AG04449 (cell line): ENCODE measurements around the gene CADM1.

ENCODE experiments used
- CTCF ChIA-PET: fragments of 350-600 bp; formaldehyde crosslinking; extraction: SDS; loops from one replicate; lab custom pipeline; 2021; ENCODE audit warnings: antibody characterized with exemption; lab: Yijun Ruan, JAX
- POLR2A ChIA-PET: fragments of 400-600, 350-600 bp; formaldehyde crosslinking; extraction: SDS; loops from one replicate; lab custom pipeline; 2020; ENCODE audit warnings: antibody characterized with exemption, inconsistent platforms; lab: Yijun Ruan, JAX
- DNase-seq: peaks from one replicate; pipeline ENCODE4 v3.0.0-alpha.2; 2010; ENCODE audit warnings: low read depth, low spot score
- H3K4me3 ChIP-seq: 2 replicates; pipeline ENCODE4 v1.5.1; 2011; ENCODE audit warnings: low read depth, mild to moderate bottlenecking, control low read depth, low read length
- CTCF ChIP-seq: IDR thresholded peaks from one replicate; pipeline ENCODE4 v1.5.1; 2011; ENCODE audit warnings: mild to moderate bottlenecking, moderate library complexity, low read length, control low read depth, inconsistent platforms; ENCODE audit not compliant: insufficient read depth; ENCODE audit errors: missing control alignments

CADM1 gene

GRCh38 chr11:115168229-115168671 lies 336.0 kb downstream of the CADM1 start:
- H3K4me3 ChIP-seq: no peak overlapping the region
- DNase-seq: no peak
- ChIA-PET POLR2A (no interaction called here), CTCF (interaction anchor here (0.7 to 3.5 kb wide), 8 partner anchors 8 to 68 kb away, joined by 3 to 27 read pairs (median 3); no protein-coding TSS in a partner anchor)
- no peak for TF ChIP-seq CTCF

GRCh38 chr11:115167456-115167855 lies 336.8 kb downstream of the CADM1 start:
- ChIA-PET POLR2A (no interaction called here), CTCF (interaction anchor here (1.1 to 3.5 kb wide), 3 partner anchors 13 to 27 kb away, joined by 3 to 27 read pairs (median 7); no protein-coding TSS in a partner anchor)
- H3K4me3 ChIP-seq: no peak overlapping the region
- no peak for TF ChIP-seq CTCF
- DNase-seq: no peak

GRCh38 chr11:115166820-115167219 lies 337.4 kb downstream of the CADM1 start:
- ChIA-PET POLR2A (no interaction called here), CTCF (interaction anchor here (1.1 to 3.5 kb wide), 3 partner anchors 13 to 26 kb away, joined by 3 to 27 read pairs (median 7); no protein-coding TSS in a partner anchor)
- no peak for TF ChIP-seq CTCF
- DNase-seq: no peak
- H3K4me3 ChIP-seq: no peak overlapping the region

GRCh38 chr11:115164774-115165173 lies 339.4 kb downstream of the CADM1 start:
- TF ChIP-seq CTCF: no peak
- no peak overlapping the region for H3K4me3 ChIP-seq
- no peak for DNase-seq
- ChIA-PET POLR2A (no interaction called here), CTCF (interaction anchor here (1.4 to 1.9 kb wide), 2 partner anchors 10 to 151 kb away, joined by 3 to 6 read pairs; no protein-coding TSS in a partner anchor)

GRCh38 chr11:115162919-115163318 lies 341.3 kb downstream of the CADM1 start:
- TF ChIP-seq CTCF: no peak
- no peak for DNase-seq
- H3K4me3 ChIP-seq: no peak overlapping the region
- POLR2A ChIA-PET: no interaction called here
- CTCF ChIA-PET: no interaction called here

GRCh38 chr11:115161876-115162275 lies 342.3 kb downstream of the CADM1 start:
- TF ChIP-seq CTCF: no peak
- no peak overlapping the region for H3K4me3 ChIP-seq
- DNase-seq: no peak
- ChIA-PET POLR2A (no interaction called here), CTCF (interaction anchor here (0.9 kb wide), 1 partner anchor 9 kb away, joined by 3 read pairs; no protein-coding TSS in a partner anchor)
